ENCODE data around the gene DKK2. TPM values are rescaled to one million over a fixed set of nuclear protein-coding genes. Genes with fewer than 3 reads are reported as not detected.

The DKK2 gene
- total and polyA plus RNA-seq, 2 of the 13 experiments (the other 11 are each of a cell fraction or from before 2014, with no cell fraction given) = not detected

- no peak overlapping the region for H3K9ac ChIP-seq (ENCODE audit: insufficient read depth, low read depth, low read length)
- no peak overlapping the region for H2AFZ ChIP-seq (ENCODE audit: low read length)
- TF ChIP-seq EZH2 (conservative IDR thresholded peaks at IDR 0.05; ENCODE audit: low read depth, low read length) = no peak
- no peak for TF ChIP-seq ZNF124 (CRISPR knock-in tag; IDR thresholded peaks at IDR 0.05)
- no peak for TF ChIP-seq FOSL2 (CRISPR knock-in tag; IDR thresholded peaks at IDR 0.05)
- TF ChIP-seq ZNF75D (CRISPR knock-in tag; IDR thresholded peaks at IDR 0.05; ENCODE audit: borderline replicate concordance) = no peak
- no peak for TF ChIP-seq SP5 (CRISPR knock-in tag; IDR thresholded peaks at IDR 0.05; ENCODE audit: borderline replicate concordance, low read depth)
- no peak for TF ChIP-seq ZNF235 (CRISPR knock-in tag; IDR thresholded peaks at IDR 0.05; ENCODE audit: borderline replicate concordance)
- TF ChIP-seq EEA1 (CRISPR knock-in tag; IDR thresholded peaks at IDR 0.05; ENCODE audit: borderline replicate concordance) = no peak
- TF ChIP-seq HCFC1 (IDR thresholded peaks at IDR 0.05; ENCODE audit: low read depth, low read length) = no peak
- no peak for TF ChIP-seq MAF1 (CRISPR knock-in tag; IDR thresholded peaks at IDR 0.05; ENCODE audit: borderline replicate concordance)
- H3K4me3 ChIP-seq (replicated peaks in 1 of 3; ENCODE audit: insufficient read depth in 1 of 3, low read depth in 2 of 3, low read length in 3 of 3) = no peak overlapping the region
- CTCF ChIA-PET (ENCODE audit: low intra/inter-chr PET ratio, low total read pairs) = no interaction called here
- no peaks in the 10 kb centered on the region for H4K20me1 ChIP-seq (ENCODE audit: insufficient read depth, low read length)
- H3K4me1 ChIP-seq (ENCODE audit: insufficient read depth, low read length) = no peaks in the 10 kb centered on the region
- 23% methylated on average over 2 of the region's 2 CpGs for WGBS (ENCODE audit: low lambda C conversion rate)
- no peaks in the 10 kb centered on the region for H3K79me2 ChIP-seq (ENCODE audit: insufficient read depth, low read length)
- intact Hi-C loops (cut with micrococcal nuclease; ENCODE audit: unreplicated experiment) = no loop called here
- no peaks in the 10 kb centered on the region for H3K36me3 ChIP-seq (replicated peaks in 1 of 2; ENCODE audit: control insufficient read depth in 1 of 2, insufficient read depth in 2 of 2, low read length in 2 of 2)
- ATAC-seq (no peak), DNase-seq (ENCODE audit: low spot score) (no peak), FAIRE-seq (no peak)
- POLR2A ChIA-PET = no interaction called here
- H3K27ac ChIP-seq (ENCODE audit: extremely low read length, insufficient read depth, low read length) = no peak overlapping the region
- H3K27me3 ChIP-seq (ENCODE audit: control insufficient read depth in 1 of 2, insufficient read depth in 2 of 2, low read length in 2 of 2) = no peaks in the 10 kb centered on the region
- H3K9me3 ChIP-seq (ENCODE audit: low read length) = no peaks in the 10 kb centered on the region
- in situ Hi-C loops (cut with HindIII; ENCODE audit: extremely low pct_ligation_motif_present, low pct_unique_long_range_greater_than_20kb) = no loop called here
- no TSS peak for BruUV-seq (replicated peaks)
- no peak overlapping the region for H3K4me2 ChIP-seq (ENCODE audit: low read depth, low read length)
Observed at GRCh38 chr4:106951891-106952290, 84.2 kb downstream of the DKK2 start.

GRCh38 chr4:106941841-106942240 lies 94.3 kb downstream of the DKK2 start:
- Histone ChIP-seq H3K4me3 (replicated peaks in 1 of 3; ENCODE audit: insufficient read depth in 1 of 3, low read depth in 2 of 3, low read length in 3 of 3) (no peak overlapping the region), H3K9me3 (ENCODE audit: low read length) (no peaks in the 10 kb centered on the region), H3K79me2 (ENCODE audit: insufficient read depth, low read length) (no peaks in the 10 kb centered on the region), H3K27ac (ENCODE audit: extremely low read length, insufficient read depth, low read length) (no peak overlapping the region), H2AFZ (ENCODE audit: low read length) (no peak overlapping the region), H3K4me2 (ENCODE audit: low read depth, low read length) (no peak overlapping the region), H3K9ac (ENCODE audit: insufficient read depth, low read depth, low read length) (no peak overlapping the region), H3K4me1 (ENCODE audit: insufficient read depth, low read length) (no peaks in the 10 kb centered on the region), H4K20me1 (ENCODE audit: insufficient read depth, low read length) (no peaks in the 10 kb centered on the region), H3K36me3 (replicated peaks in 1 of 2; ENCODE audit: control insufficient read depth in 1 of 2, insufficient read depth in 2 of 2, low read length in 2 of 2) (no peaks in the 10 kb centered on the region), H3K27me3 (ENCODE audit: control insufficient read depth in 1 of 2, insufficient read depth in 2 of 2, low read length in 2 of 2) (no peaks in the 10 kb centered on the region)
- ChIA-PET POLR2A (no interaction called here), CTCF (ENCODE audit: low intra/inter-chr PET ratio, low total read pairs) (no interaction called here)
- DNase-seq (ENCODE audit: low spot score) = no peak
- no peak for FAIRE-seq
- intact Hi-C loops (cut with micrococcal nuclease; ENCODE audit: unreplicated experiment) (no loop called here), in situ Hi-C loops (cut with HindIII; ENCODE audit: extremely low pct_ligation_motif_present, low pct_unique_long_range_greater_than_20kb) (no loop called here)
- BruUV-seq (replicated peaks) = no TSS peak
- 0% methylated on average over 1 of the region's 1 CpG for WGBS (ENCODE audit: low lambda C conversion rate)
- no peak for ATAC-seq
- TF ChIP-seq FOXA3 (CRISPR knock-in tag; IDR thresholded peaks at IDR 0.05) (no peak), HMGXB3 (CRISPR knock-in tag; IDR thresholded peaks at IDR 0.05; ENCODE audit: borderline replicate concordance) (no peak), MBNL3 (CRISPR knock-in tag; conservative IDR thresholded peaks at IDR 0.05) (no peak), ZFP36L1 (CRISPR knock-in tag; IDR thresholded peaks at IDR 0.05) (no peak), ZNF557 (CRISPR knock-in tag; IDR thresholded peaks at IDR 0.05) (no peak), ZNF432 (CRISPR knock-in tag; IDR thresholded peaks at IDR 0.05; ENCODE audit: borderline replicate concordance) (no peak), DNMT1 (CRISPR knock-in tag; IDR thresholded peaks at IDR 0.05) (no peak), ZNF773 (CRISPR knock-in tag; IDR thresholded peaks at IDR 0.05; ENCODE audit: borderline replicate concordance) (no peak), TBP (CRISPR knock-in tag; IDR thresholded peaks at IDR 0.05) (no peak)
